ENCODE data around the gene KRTAP4-16.
"Not testable (repeated sequence)": the region's sequence is repeated elsewhere in the genome, so short reads cannot be mapped to it uniquely, and the experiment has no call there.

KRTAP4-16 gene

GRCh38 chr17:41118721-41119120 lies 16.7 kb upstream of the KRTAP4-16 start:
- H3K27ac ChIP-seq (ENCODE audit: insufficient read depth in 1 of 2, low read depth in 1 of 2, low read length in 2 of 2, poor library complexity in 1 of 2, severe bottlenecking in 2 of 2): no peak overlapping the region
- no peak for DNase-seq
- no peak overlapping the region for H3K4me3 ChIP-seq (ENCODE audit: control insufficient read depth in 1 of 7, extremely low read depth in 1 of 7, insufficient read depth in 4 of 7, low read depth in 2 of 7, low read length in 6 of 7)
- H3K36me3 ChIP-seq (ENCODE audit: control insufficient read depth in 4 of 4, insufficient read depth in 4 of 4, low read length in 3 of 4): no peaks in the 10 kb centered on the region
- peaks cover 0 to 16% (median 7%) of the 10 kb centered on the region in 4 experiments for H3K4me1 ChIP-seq (ENCODE audit: control extremely low read depth in 1 of 4, control insufficient read depth in 4 of 4, insufficient read depth in 4 of 4, low read length in 3 of 4)
- POLR2A ChIA-PET: no interaction called here
- WGBS (ENCODE audit: insufficient coverage): 100% methylated on average over 3 of the region's 4 CpGs
- H3K27me3 ChIP-seq (replicated peaks in 2 of 5; ENCODE audit: control insufficient read depth in 4 of 5, insufficient read depth in 5 of 5, low read length in 4 of 5): no peaks in the 10 kb centered on the region
- CTCF ChIA-PET: no interaction called here
- H3K9me3 ChIP-seq (ENCODE audit: control extremely low read depth in 1 of 5, control insufficient read depth in 4 of 5, insufficient read depth in 2 of 5, low read depth in 1 of 5, low read length in 4 of 5): peaks cover 0 to 11% (median 2%) of the 10 kb centered on the region in 5 experiments

- H3K9me3 ChIP-seq (ENCODE audit: control extremely low read depth in 1 of 5, control insufficient read depth in 4 of 5, insufficient read depth in 2 of 5, low read depth in 1 of 5, low read length in 4 of 5); POLR2A ChIA-PET; H3K36me3 ChIP-seq (ENCODE audit: control insufficient read depth in 4 of 4, insufficient read depth in 4 of 4, low read length in 3 of 4); H3K27ac ChIP-seq (ENCODE audit: insufficient read depth in 1 of 2, low read depth in 1 of 2, low read length in 2 of 2, poor library complexity in 1 of 2, severe bottlenecking in 2 of 2); H3K4me3 ChIP-seq (ENCODE audit: control insufficient read depth in 1 of 7, extremely low read depth in 1 of 7, insufficient read depth in 4 of 7, low read depth in 2 of 7, low read length in 6 of 7); H3K27me3 ChIP-seq (replicated peaks in 2 of 5; ENCODE audit: control insufficient read depth in 4 of 5, insufficient read depth in 5 of 5, low read length in 4 of 5); CTCF ChIA-PET; DNase-seq: not testable (repeated sequence)
- WGBS (ENCODE audit: insufficient coverage): 85% methylated on average over 9 of the region's 10 CpGs
- H3K4me1 ChIP-seq (ENCODE audit: control extremely low read depth in 1 of 4, control insufficient read depth in 4 of 4, insufficient read depth in 4 of 4, low read length in 3 of 4): peaks cover 0 to 16% (median 7%) of the 10 kb centered on the region in 4 experiments
Measured at GRCh38 chr17:41117846-41118386, 15.9 kb upstream of the KRTAP4-16 start, which contains the start of gene KRTAP4-11. Gene KRTAP4-11 (minus strand): TSS chr17:41118373. CDS start chr17:41118315, 58 bp downstream.

GRCh38 chr17:41116297-41116696 lies 14.3 kb upstream of the KRTAP4-16 start:
- Histone ChIP-seq H3K4me3 (ENCODE audit: control insufficient read depth in 1 of 7, extremely low read depth in 1 of 7, insufficient read depth in 4 of 7, low read depth in 2 of 7, low read length in 6 of 7) (no peak overlapping the region), H3K27me3 (replicated peaks in 2 of 5; ENCODE audit: control insufficient read depth in 4 of 5, insufficient read depth in 5 of 5, low read length in 4 of 5) (no peaks in the 10 kb centered on the region), H3K4me1 (ENCODE audit: control extremely low read depth in 1 of 4, control insufficient read depth in 4 of 4, insufficient read depth in 4 of 4, low read length in 3 of 4) (peaks cover 0 to 16% (median 7%) of the 10 kb centered on the region in 4 experiments), H3K36me3 (ENCODE audit: control insufficient read depth in 4 of 4, insufficient read depth in 4 of 4, low read length in 3 of 4) (no peaks in the 10 kb centered on the region), H3K9me3 (ENCODE audit: control extremely low read depth in 1 of 5, control insufficient read depth in 4 of 5, insufficient read depth in 2 of 5, low read depth in 1 of 5, low read length in 4 of 5) (peaks cover 0 to 10% (median 0%) of the 10 kb centered on the region in 5 experiments), H3K27ac (ENCODE audit: insufficient read depth in 1 of 2, low read depth in 1 of 2, low read length in 2 of 2, poor library complexity in 1 of 2, severe bottlenecking in 2 of 2) (no peak overlapping the region)
- ChIA-PET CTCF (no interaction called here), POLR2A (no interaction called here)
- DNase-seq: peak in 2 of 3 donors; percentile 33 to 41
- 42% methylated on average over 4 of the region's 5 CpGs for WGBS (ENCODE audit: insufficient coverage)

GRCh38 chr17:41111151-41111885 lies 9.3 kb upstream of the KRTAP4-16 start:
- H3K4me3 ChIP-seq (ENCODE audit: control insufficient read depth in 1 of 7, extremely low read depth in 1 of 7, insufficient read depth in 4 of 7, low read depth in 2 of 7, low read length in 6 of 7): no peak overlapping the region
- ChIA-PET POLR2A (no interaction called here), CTCF (interaction anchor here (0.6 kb wide), 1 partner anchor 217 kb away, joined by 4 read pairs; no protein-coding TSS in a partner anchor)
- H3K9me3 ChIP-seq (ENCODE audit: control extremely low read depth in 1 of 5, control insufficient read depth in 4 of 5, insufficient read depth in 2 of 5, low read depth in 1 of 5, low read length in 4 of 5): peaks cover 0 to 10% (median 0%) of the 10 kb centered on the region in 5 experiments
- no peaks in the 10 kb centered on the region for H3K27me3 ChIP-seq (replicated peaks in 2 of 5; ENCODE audit: control insufficient read depth in 4 of 5, insufficient read depth in 5 of 5, low read length in 4 of 5)
- H3K4me1 ChIP-seq (ENCODE audit: control extremely low read depth in 1 of 4, control insufficient read depth in 4 of 4, insufficient read depth in 4 of 4, low read length in 3 of 4): peaks cover 0 to 13% (median 7%) of the 10 kb centered on the region in 4 experiments
- no CpG with 5 or more reads among the region's 2 CpGs for WGBS (ENCODE audit: insufficient coverage)
- H3K36me3 ChIP-seq (ENCODE audit: control insufficient read depth in 4 of 4, insufficient read depth in 4 of 4, low read length in 3 of 4): no peaks in the 10 kb centered on the region
- no peak for DNase-seq
- no peak overlapping the region for H3K27ac ChIP-seq (ENCODE audit: insufficient read depth in 1 of 2, low read depth in 1 of 2, low read length in 2 of 2, poor library complexity in 1 of 2, severe bottlenecking in 2 of 2)

- peaks cover 0 to 13% (median 7%) of the 10 kb centered on the region in 4 experiments for H3K4me1 ChIP-seq (ENCODE audit: control extremely low read depth in 1 of 4, control insufficient read depth in 4 of 4, insufficient read depth in 4 of 4, low read length in 3 of 4)
- H3K27me3 ChIP-seq (replicated peaks in 2 of 5; ENCODE audit: control insufficient read depth in 4 of 5, insufficient read depth in 5 of 5, low read length in 4 of 5); H3K4me3 ChIP-seq (ENCODE audit: control insufficient read depth in 1 of 7, extremely low read depth in 1 of 7, insufficient read depth in 4 of 7, low read depth in 2 of 7, low read length in 6 of 7); H3K27ac ChIP-seq (ENCODE audit: insufficient read depth in 1 of 2, low read depth in 1 of 2, low read length in 2 of 2, poor library complexity in 1 of 2, severe bottlenecking in 2 of 2); H3K36me3 ChIP-seq (ENCODE audit: control insufficient read depth in 4 of 4, insufficient read depth in 4 of 4, low read length in 3 of 4); H3K9me3 ChIP-seq (ENCODE audit: control extremely low read depth in 1 of 5, control insufficient read depth in 4 of 5, insufficient read depth in 2 of 5, low read depth in 1 of 5, low read length in 4 of 5); POLR2A ChIA-PET; DNase-seq: not testable (repeated sequence)
- WGBS (ENCODE audit: insufficient coverage): no CpG with 5 or more reads among the region's 1 CpG
- CTCF ChIA-PET: interaction anchor here (1.1 kb wide), 1 partner anchor 200 kb away, joined by 3 read pairs; the partner anchor contains the start of gene KRTAP16-1
Measured at GRCh38 chr17:41108728-41109386, 6.8 kb upstream of the KRTAP4-16 start.

GRCh38 chr17:41107941-41108450 lies 6.0 kb upstream of the KRTAP4-16 start:
- DNase-seq: no peak
- H3K4me1 ChIP-seq (ENCODE audit: control extremely low read depth in 1 of 4, control insufficient read depth in 4 of 4, insufficient read depth in 4 of 4, low read length in 3 of 4): peaks cover 0 to 13% (median 7%) of the 10 kb centered on the region in 4 experiments
- no peaks in the 10 kb centered on the region for H3K27me3 ChIP-seq (replicated peaks in 2 of 5; ENCODE audit: control insufficient read depth in 4 of 5, insufficient read depth in 5 of 5, low read length in 4 of 5)
- H3K27ac ChIP-seq (ENCODE audit: insufficient read depth in 1 of 2, low read depth in 1 of 2, low read length in 2 of 2, poor library complexity in 1 of 2, severe bottlenecking in 2 of 2): no peak overlapping the region
- no peak overlapping the region for H3K4me3 ChIP-seq (ENCODE audit: control insufficient read depth in 1 of 7, extremely low read depth in 1 of 7, insufficient read depth in 4 of 7, low read depth in 2 of 7, low read length in 6 of 7)
- no peaks in the 10 kb centered on the region for H3K36me3 ChIP-seq (ENCODE audit: control insufficient read depth in 4 of 4, insufficient read depth in 4 of 4, low read length in 3 of 4)
- WGBS (ENCODE audit: insufficient coverage): 100% methylated on average over 1 of the region's 1 CpG
- ChIA-PET CTCF (no interaction called here), POLR2A (no interaction called here)
- peaks cover 0 to 4% (median 0%) of the 10 kb centered on the region in 5 experiments for H3K9me3 ChIP-seq (ENCODE audit: control extremely low read depth in 1 of 5, control insufficient read depth in 4 of 5, insufficient read depth in 2 of 5, low read depth in 1 of 5, low read length in 4 of 5)

- H3K36me3 ChIP-seq (ENCODE audit: control insufficient read depth in 4 of 4, insufficient read depth in 4 of 4, low read length in 3 of 4); H3K27me3 ChIP-seq (replicated peaks in 2 of 5; ENCODE audit: control insufficient read depth in 4 of 5, insufficient read depth in 5 of 5, low read length in 4 of 5); H3K4me3 ChIP-seq (ENCODE audit: control insufficient read depth in 1 of 7, extremely low read depth in 1 of 7, insufficient read depth in 4 of 7, low read depth in 2 of 7, low read length in 6 of 7); H3K27ac ChIP-seq (ENCODE audit: insufficient read depth in 1 of 2, low read depth in 1 of 2, low read length in 2 of 2, poor library complexity in 1 of 2, severe bottlenecking in 2 of 2); CTCF ChIA-PET; POLR2A ChIA-PET; H3K9me3 ChIP-seq (ENCODE audit: control extremely low read depth in 1 of 5, control insufficient read depth in 4 of 5, insufficient read depth in 2 of 5, low read depth in 1 of 5, low read length in 4 of 5); DNase-seq: not testable (repeated sequence)
- H3K4me1 ChIP-seq (ENCODE audit: control extremely low read depth in 1 of 4, control insufficient read depth in 4 of 4, insufficient read depth in 4 of 4, low read length in 3 of 4): peaks cover 0 to 14% (median 8%) of the 10 kb centered on the region in 4 experiments
- WGBS (ENCODE audit: insufficient coverage): 100% methylated on average over 3 of the region's 10 CpGs
Measured at GRCh38 chr17:41105347-41105746, 3.3 kb upstream of the KRTAP4-16 start, which contains the start of gene KRTAP4-9. Gene KRTAP4-9 (plus strand): TSS chr17:41105389. CDS start chr17:41105389, 0 bp downstream.
